GM12801 (cell line): ENCODE measurements around the gene WRAP73.

Experiments used
- TF ChIP-seq, protein P1 (sequence below): IDR thresholded peaks from one replicate; pipeline ENCODE4 v1.5.1; 2011; ENCODE audit warnings: control low read depth; ENCODE audit not compliant: insufficient read length; ENCODE audit errors: extremely low read depth

The WRAP73 gene

DNA sequence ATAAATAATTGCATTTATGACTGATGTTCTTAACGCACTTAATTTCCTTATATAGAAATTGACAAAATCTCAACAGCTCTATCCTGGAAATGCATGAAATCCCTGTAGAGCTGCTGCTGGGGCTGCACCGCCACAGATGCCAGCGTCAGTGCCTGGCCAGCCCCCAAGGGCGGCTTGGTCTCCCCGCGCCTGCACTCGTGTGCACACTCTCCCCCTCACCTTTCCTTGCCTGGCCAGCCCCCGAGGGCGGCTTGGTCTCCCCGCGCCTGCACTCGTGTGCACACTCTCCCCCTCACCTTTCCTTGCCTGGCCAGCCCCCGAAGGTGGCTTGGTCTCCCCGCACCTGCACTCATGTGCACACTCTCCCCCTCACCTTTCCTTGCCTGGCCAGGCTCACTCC lies 13.8 kb downstream of the WRAP73 start:
- TF ChIP-seq, protein P1, sequence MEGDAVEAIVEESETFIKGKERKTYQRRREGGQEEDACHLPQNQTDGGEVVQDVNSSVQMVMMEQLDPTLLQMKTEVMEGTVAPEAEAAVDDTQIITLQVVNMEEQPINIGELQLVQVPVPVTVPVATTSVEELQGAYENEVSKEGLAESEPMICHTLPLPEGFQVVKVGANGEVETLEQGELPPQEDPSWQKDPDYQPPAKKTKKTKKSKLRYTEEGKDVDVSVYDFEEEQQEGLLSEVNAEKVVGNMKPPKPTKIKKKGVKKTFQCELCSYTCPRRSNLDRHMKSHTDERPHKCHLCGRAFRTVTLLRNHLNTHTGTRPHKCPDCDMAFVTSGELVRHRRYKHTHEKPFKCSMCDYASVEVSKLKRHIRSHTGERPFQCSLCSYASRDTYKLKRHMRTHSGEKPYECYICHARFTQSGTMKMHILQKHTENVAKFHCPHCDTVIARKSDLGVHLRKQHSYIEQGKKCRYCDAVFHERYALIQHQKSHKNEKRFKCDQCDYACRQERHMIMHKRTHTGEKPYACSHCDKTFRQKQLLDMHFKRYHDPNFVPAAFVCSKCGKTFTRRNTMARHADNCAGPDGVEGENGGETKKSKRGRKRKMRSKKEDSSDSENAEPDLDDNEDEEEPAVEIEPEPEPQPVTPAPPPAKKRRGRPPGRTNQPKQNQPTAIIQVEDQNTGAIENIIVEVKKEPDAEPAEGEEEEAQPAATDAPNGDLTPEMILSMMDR, result no peak

DNA sequence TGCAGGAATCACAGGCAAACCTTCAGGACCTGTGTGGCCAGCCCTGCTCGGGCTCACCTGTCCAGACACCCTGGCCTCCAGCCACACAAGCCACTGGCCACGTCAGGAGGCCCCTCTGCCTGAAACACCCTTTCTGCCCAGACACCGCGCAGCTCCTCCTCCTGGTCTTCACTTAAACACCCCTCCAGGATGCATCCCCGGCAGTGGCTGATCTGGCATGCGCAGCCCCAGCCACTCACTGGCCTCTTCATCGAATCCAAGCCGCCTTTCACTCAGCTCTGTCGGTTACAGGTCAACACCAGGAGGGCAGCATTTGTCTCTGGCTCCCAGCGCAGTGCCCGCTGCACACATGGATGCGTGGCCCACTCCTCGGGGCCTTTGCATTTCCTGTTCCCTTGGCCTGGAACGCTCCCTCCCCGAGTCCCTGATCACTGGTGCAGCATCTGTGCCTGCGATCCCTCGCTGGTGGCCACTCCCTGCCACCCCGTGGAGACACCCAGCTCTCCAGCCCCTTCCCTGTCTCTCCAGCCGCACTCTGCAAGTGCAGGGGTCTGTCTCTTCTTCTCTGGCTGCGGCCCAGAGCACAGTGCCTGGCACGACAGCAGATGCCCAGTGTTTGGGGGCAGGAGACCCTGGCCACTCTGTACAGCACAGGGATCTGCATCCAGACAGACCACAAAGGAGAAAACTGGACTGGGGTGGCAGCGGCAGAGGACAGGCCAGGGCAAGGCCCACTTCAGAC lies 15.7 kb downstream of the WRAP73 start:
- TF ChIP-seq, protein P1, result no peak

DNA sequence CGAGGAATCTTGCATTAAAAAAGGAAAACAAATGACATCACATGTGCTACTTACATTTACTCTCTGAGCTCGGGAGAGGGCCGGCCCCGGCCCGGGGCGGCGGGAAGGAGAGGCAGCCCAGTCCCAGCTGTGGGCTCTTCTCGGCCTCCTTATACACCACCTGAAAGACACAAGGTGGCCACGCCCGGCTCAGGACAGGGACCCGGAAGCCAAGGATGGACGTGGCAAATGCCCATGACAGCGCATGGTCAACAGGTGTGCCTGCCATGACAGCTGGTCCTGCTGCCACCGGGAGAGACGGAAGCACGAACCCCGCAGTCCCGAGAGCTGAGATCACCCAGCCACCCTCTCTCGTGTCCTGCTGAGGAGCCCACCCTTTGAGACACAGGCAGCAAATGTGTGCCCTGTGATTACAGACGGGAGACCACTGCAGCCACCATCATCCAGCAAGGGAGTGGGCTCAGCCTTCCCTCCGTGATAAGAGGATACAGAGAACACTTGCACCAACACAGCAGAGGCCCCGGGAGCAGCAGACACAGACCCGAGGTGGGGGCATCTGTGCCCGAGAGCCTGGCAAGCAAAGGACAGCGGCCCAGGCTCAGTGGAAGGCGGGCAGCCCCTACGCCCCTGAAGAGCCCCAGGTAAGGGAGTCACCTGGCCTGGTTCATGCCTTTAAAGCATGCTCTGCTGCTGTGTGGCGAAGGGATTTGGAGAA lies 16.4 kb downstream of the WRAP73 start:
- TF ChIP-seq, protein P1, result no peak

DNA sequence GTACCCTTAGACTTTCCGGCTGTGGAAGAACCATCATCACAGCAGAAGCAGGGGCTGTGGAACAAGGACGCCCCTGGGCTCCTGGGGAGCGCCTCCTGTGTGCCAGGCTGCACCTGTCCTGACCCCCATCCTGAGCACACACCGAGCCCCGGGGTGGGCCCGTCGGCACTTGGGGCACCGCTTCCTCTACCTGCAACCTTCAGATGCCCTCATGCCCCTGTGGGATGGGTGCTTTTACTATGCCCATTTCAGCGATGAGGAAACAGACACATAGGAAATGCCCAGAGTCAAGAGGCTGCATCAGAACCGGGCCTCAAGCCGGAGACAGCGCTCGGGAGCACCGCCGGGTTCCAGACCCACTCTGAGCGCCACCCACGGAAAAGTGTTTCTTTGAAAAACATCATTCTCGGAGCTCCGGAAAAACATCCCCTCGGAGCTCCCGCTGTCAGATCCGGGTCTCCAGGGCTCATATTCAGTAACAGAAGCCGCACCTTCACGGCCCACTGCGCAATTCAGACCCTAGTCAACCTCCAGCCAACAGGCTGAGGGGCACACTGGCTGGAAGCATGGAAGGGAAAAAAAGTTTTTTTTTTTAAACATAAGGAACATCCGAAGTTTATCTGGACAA lies 17.1 kb downstream of the WRAP73 start:
- TF ChIP-seq, protein P1, result no peak

DNA sequence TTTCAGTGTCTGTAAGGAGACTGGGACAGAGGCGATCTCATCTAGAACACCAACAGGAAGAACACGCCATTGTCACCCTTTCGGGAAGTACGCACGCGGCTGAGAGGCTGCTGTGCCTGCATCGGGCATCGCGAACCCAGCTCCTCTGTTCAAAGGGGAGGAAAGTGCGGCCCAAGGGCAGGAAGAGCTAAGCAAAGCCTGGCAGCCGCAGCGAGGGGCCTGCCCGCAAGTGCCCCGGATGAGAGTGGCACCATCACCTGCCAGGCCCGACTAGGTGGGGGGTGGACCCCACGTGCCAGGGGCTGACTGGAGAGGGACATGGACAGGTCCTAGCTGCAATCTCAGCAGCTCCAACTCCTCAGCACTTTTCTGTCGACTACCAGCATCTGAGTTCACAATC lies 17.6 kb downstream of the WRAP73 start:
- TF ChIP-seq, protein P1, result no peak

DNA sequence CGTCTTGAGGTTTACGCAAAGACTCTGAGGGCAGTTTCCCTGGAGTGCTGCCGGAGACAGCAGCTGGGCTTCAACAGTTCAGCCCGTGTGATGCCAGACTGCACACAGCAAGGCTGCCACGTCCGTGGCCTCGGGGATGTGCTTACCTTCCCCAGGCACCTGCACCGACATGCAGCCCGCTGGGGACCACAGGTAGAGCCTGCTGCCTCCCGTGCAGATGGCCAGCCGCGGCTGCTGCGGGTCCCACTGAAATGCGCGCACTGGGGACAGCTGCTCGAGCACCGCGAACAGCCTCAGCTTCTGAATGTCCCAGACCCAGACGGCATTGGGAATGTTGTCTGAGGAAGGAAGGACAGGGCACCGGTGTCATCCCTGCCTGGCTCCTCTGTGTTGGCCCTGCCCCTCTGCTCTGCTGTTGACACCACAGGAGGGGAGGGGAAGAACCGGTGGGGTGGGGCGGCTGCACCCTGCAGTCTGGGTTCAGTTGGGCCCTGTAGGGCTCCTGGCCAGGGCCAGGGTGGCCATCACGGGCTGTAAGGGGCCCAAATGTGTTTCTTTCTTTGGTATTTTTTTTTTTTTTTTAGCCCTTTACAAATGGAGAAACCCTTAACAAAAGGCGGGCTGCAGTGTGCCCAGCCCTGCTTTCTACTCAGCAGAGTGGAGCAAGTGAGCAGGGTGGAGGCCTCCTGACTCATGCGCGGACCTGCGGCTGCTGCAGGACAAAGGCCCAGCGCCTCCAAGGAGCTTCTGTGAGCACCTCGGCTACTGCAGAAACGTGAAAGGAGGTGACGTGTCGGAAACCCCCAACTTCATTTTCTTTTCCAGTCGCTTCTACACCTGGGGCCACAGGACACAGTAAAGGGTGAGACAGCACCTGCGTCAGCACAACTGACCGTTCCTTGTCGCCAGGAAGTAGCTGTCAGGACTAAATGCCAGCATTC lies 18.3 kb downstream of the WRAP73 start:
- TF ChIP-seq, protein P1, result no peak

DNA sequence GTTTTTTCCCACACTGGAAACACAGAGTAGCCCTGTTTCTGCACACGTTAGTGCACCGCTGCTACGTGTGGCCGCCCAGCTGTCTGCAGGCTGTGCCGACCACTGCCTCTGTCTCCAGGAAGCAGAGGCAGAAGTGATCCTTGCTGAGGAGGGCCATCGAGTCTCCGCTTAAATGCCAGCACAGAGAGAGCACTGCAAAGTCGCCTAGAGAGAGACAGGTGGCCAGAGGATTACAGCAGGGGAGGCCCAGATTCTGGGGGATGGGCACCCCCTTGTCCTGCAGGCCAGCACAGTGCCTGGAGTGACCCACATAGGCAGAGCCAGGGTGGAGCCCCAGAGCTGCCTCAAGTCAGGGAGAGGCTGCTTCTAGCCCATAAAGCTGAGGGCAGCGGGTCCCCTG lies 19.0 kb downstream of the WRAP73 start:
- TF ChIP-seq, protein P1, result no peak
